Mesodermal cell (in vitro differentiated cells): ENCODE data around the gene SLC25A25.
"Not testable (repeated sequence)": the region's sequence is repeated elsewhere in the genome, so short reads cannot be mapped to it uniquely, and the experiment has no call there.

Experiments
- H3K27ac ChIP-seq: 2 replicates; pipeline ENCODE4 v1.7.0; 2013; ENCODE audit warnings: mild to moderate bottlenecking, low read depth, low read length, moderate library complexity; ENCODE audit not compliant: severe bottlenecking
- H3K36me3 ChIP-seq: 2 replicates; pipeline ENCODE4 v1.7.1; 2013; ENCODE audit warnings: mild to moderate bottlenecking, low read length, moderate library complexity; ENCODE audit not compliant: control insufficient read depth, insufficient read depth
- H3K4me1 ChIP-seq: one replicate; pipeline ENCODE4 v1.7.1; 2013; ENCODE audit warnings: mild to moderate bottlenecking, low read length; ENCODE audit not compliant: insufficient read depth, control insufficient read depth, poor library complexity, severe bottlenecking
- H3K4me3 ChIP-seq: 2 replicates; pipeline ENCODE4 v1.7.0; 2013; ENCODE audit warnings: low read length, control low read depth, mild to moderate bottlenecking; ENCODE audit not compliant: insufficient read depth, poor library complexity, severe bottlenecking; ENCODE audit errors: extremely low read depth
- H3K9me3 ChIP-seq: 2 replicates; pipeline ENCODE4 v1.7.1; 2013; ENCODE audit warnings: mild to moderate bottlenecking, low read length, moderate library complexity; ENCODE audit not compliant: control insufficient read depth
- WGBS, 2 experiments: methylation state at CpG; one replicate each; pipeline ENCODE4 v1.1.5; 2013; ENCODE audit warnings: missing lambda C conversion rate in 2 of 2; ENCODE audit not compliant: insufficient coverage in 2 of 2; 5-methylcytosine and 5-hydroxymethylcytosine counted together

SLC25A25 gene

DNA sequence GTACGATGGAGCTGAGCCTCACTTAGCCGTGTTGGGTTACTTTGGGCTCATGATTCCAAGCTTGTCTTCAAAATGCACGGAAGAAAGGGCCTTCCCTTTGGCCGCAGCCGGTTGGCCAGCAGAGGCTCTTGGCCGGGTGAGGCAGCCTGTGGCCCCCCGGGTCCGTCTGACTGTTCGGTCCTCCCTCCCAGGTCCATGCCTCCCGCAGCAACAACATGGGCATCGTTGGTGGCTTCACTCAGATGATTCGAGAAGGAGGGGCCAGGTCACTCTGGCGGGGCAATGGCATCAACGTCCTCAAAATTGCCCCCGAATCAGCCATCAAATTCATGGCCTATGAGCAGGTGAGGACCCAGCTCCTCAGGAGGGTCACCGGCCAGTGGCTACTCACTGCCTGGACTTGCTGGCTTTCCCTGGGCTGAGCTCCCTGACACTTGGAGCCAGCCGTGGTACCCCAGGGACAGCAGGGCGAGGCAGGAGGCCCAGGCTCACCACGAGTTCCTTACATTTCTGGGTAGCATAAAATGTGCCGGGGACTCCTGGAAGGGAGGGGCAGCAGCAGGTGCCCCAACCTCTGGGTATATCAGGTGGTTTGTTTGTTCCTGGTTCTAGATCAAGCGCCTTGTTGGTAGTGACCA, 37.6 kb downstream of the SLC25A25 start:
- Histone ChIP-seq H3K4me3 (no peak overlapping the region), H3K4me1 (peaks cover 6% of the 10 kb centered on the region), H3K36me3 (peaks cover 83% of the 10 kb centered on the region), H3K27ac (no peak overlapping the region), H3K9me3 (no peaks in the 10 kb centered on the region)
- 91 to 97% methylated on average over 18 to 19 of the region's 21 CpGs for WGBS, 2 experiments

DNA sequence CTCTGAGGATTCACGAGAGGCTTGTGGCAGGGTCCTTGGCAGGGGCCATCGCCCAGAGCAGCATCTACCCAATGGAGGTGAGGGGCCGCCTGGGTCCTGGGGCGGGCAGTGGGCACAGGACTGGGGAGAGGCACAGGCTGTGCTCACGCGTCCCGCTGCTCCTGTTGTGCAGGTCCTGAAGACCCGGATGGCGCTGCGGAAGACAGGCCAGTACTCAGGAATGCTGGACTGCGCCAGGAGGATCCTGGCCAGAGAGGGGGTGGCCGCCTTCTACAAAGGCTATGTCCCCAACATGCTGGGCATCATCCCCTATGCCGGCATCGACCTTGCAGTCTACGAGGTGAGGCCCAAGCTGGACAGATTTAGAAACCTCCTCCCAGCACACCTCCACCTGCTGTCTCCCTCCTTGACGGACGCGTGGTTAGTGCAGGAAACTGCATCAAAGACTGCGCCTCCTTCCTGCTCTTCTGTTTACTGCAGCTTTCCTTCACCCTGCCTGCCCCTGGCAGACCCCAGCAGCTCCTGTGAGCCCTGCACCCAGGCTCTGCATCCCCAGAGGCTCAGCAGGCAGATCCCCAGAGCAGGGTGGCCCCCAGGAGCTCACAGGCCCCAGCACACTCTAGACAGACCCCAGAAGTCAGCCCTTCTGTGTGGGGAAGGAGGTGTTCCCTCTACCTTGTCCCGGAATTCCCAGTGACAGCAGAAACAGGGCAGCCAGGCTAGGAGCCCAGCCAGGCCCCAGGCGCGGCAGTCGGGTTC, 38.3 kb downstream of the SLC25A25 start:
- 98 to 99% methylated on average over 21 to 23 of the region's 23 CpGs for WGBS, 2 experiments
- H3K36me3 ChIP-seq = peaks cover 76% of the 10 kb centered on the region

DNA sequence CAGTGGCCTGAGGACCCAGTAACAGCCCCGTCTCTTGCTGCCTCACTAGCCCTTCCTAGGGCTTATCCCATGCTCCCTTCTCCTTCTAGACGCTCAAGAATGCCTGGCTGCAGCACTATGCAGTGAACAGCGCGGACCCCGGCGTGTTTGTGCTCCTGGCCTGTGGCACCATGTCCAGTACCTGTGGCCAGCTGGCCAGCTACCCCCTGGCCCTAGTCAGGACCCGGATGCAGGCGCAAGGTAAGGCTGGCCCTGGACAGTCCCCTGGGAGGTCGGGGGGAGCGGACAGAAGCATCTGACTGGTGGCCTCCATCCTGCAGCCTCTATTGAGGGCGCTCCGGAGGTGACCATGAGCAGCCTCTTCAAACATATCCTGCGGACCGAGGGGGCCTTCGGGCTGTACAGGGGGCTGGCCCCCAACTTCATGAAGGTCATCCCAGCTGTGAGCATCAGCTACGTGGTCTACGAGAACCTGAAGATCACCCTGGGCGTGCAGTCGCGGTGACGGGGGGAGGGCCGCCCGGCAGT, 39.0 kb downstream of the SLC25A25 start:
- Histone ChIP-seq H3K27ac (no peak overlapping the region), H3K36me3 (peaks cover 70% of the 10 kb centered on the region), H3K4me1 (peaks cover 4% of the 10 kb centered on the region), H3K4me3 (no peak overlapping the region), H3K9me3 (no peaks in the 10 kb centered on the region)
- WGBS, 2 experiments = 96% methylated on average over 21 to 23 of the region's 23 CpGs

More for the DNA sequence above, 38.3 kb downstream of the SLC25A25 start:
- peaks cover 4% of the 10 kb centered on the region for H3K4me1 ChIP-seq
- no peaks in the 10 kb centered on the region for H3K9me3 ChIP-seq
- no peak overlapping the region for H3K4me3 ChIP-seq
- no peak overlapping the region for H3K27ac ChIP-seq

DNA sequence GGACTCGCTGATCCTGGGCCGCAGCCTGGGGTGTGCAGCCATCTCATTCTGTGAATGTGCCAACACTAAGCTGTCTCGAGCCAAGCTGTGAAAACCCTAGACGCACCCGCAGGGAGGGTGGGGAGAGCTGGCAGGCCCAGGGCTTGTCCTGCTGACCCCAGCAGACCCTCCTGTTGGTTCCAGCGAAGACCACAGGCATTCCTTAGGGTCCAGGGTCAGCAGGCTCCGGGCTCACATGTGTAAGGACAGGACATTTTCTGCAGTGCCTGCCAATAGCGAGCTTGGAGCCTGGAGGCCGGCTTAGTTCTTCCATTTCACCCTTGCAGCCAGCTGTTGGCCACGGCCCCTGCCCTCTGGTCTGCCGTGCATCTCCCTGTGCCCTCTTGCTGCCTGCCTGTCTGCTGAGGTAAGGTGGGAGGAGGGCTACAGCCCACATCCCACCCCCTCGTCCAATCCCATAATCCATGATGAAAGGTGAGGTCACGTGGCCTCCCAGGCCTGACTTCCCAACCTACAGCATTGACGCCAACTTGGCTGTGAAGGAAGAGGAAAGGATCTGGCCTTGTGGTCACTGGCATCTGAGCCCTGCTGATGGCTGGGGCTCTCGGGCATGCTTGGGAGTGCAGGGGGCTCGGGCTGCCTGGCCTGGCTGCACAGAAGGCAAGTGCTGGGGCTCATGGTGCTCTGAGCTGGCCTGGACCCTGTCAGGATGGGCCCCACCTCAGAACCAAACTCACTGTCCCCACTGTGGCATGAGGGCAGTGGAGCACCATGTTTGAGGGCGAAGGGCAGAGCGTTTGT, 39.6 kb downstream of the SLC25A25 start:
- peaks cover 64% of the 10 kb centered on the region for H3K36me3 ChIP-seq
- no peak overlapping the region for H3K27ac ChIP-seq
- no peaks in the 10 kb centered on the region for H3K9me3 ChIP-seq
- no peak overlapping the region for H3K4me3 ChIP-seq
- peaks cover 4% of the 10 kb centered on the region for H3K4me1 ChIP-seq
- WGBS, 2 experiments = 89 to 94% methylated on average over 16 of the region's 18 CpGs

DNA sequence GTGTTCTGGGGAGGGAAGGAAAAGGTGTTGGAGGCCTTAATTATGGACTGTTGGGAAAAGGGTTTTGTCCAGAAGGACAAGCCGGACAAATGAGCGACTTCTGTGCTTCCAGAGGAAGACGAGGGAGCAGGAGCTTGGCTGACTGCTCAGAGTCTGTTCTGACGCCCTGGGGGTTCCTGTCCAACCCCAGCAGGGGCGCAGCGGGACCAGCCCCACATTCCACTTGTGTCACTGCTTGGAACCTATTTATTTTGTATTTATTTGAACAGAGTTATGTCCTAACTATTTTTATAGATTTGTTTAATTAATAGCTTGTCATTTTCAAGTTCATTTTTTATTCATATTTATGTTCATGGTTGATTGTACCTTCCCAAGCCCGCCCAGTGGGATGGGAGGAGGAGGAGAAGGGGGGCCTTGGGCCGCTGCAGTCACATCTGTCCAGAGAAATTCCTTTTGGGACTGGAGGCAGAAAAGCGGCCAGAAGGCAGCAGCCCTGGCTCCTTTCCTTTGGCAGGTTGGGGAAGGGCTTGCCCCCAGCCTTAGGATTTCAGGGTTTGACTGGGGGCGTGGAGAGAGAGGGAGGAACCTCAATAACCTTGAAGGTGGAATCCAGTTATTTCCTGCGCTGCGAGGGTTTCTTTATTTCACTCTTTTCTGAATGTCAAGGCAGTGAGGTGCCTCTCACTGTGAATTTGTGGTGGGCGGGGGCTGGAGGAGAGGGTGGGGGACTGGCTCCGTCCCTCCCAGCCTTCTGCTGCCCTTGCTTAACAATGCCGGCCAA, 40.4 kb downstream of the SLC25A25 start:
- peaks cover 58% of the 10 kb centered on the region for H3K36me3 ChIP-seq
- no peak overlapping the region for H3K4me3 ChIP-seq
- peaks cover 4% of the 10 kb centered on the region for H3K4me1 ChIP-seq
- H3K27ac ChIP-seq = no peak overlapping the region
- WGBS, 2 experiments = 93 to 96% methylated on average over 9 to 11 of the region's 15 CpGs
- H3K9me3 ChIP-seq = no peaks in the 10 kb centered on the region

DNA sequence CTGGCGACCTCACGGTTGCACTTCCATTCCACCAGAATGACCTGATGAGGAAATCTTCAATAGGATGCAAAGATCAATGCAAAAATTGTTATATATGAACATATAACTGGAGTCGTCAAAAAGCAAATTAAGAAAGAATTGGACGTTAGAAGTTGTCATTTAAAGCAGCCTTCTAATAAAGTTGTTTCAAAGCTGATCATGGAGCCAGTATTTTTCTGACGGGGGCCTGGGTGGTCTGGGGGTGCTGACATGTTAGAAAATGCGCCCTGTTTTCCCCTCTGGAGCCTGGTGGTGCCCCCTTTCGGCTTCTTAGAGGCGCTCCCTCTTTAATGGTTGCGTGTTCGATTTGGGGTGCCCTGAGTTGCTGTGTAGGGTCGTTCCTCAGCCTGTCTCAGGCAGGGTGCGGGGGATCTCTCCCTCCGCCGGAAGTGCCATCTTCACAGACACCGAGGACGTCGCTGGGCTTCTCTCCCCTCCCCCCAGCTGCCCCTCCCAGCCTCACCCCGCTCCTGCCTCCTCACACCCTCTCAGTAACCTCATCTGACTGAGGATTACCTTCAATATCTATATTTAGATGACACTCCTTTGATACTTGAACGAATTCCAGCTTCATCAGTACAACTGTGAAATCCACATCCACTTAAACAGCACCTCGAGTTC, 41.1 kb downstream of the SLC25A25 start:
- H3K9me3 ChIP-seq = no peaks in the 10 kb centered on the region
- H3K27ac ChIP-seq = no peak overlapping the region
- WGBS, 2 experiments = 83 to 92% methylated on average over 11 to 17 of the region's 20 CpGs
- H3K4me3 ChIP-seq = no peak overlapping the region
- peaks cover 2% of the 10 kb centered on the region for H3K4me1 ChIP-seq
- peaks cover 58% of the 10 kb centered on the region for H3K36me3 ChIP-seq

DNA sequence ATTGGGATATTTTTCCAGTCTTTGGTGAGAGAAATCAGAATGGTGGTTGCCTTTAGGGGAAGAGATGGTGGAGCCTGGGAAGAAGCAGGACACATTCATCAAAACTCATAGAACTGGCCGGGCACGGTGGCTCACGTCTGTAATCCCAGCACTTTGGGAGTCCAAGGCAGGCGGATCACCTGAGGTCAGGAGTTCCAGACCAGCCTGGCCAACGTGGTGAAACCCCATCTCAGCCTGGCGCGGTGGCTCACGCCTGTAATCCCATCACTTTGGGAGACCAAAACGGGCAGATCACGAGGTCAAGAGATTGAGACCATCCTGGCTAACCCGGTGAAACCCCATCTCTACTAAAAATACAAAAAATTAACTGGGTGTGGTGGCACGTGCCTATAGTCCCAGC, 43.7 kb downstream of the SLC25A25 start:
- peaks cover 44% of the 10 kb centered on the region for H3K36me3 ChIP-seq
- H3K4me3 ChIP-seq, H3K4me1 ChIP-seq, H3K27ac ChIP-seq, H3K9me3 ChIP-seq: not testable (repeated sequence)
- 89 to 91% methylated on average over 8 of the region's 12 CpGs for WGBS, 2 experiments

DNA sequence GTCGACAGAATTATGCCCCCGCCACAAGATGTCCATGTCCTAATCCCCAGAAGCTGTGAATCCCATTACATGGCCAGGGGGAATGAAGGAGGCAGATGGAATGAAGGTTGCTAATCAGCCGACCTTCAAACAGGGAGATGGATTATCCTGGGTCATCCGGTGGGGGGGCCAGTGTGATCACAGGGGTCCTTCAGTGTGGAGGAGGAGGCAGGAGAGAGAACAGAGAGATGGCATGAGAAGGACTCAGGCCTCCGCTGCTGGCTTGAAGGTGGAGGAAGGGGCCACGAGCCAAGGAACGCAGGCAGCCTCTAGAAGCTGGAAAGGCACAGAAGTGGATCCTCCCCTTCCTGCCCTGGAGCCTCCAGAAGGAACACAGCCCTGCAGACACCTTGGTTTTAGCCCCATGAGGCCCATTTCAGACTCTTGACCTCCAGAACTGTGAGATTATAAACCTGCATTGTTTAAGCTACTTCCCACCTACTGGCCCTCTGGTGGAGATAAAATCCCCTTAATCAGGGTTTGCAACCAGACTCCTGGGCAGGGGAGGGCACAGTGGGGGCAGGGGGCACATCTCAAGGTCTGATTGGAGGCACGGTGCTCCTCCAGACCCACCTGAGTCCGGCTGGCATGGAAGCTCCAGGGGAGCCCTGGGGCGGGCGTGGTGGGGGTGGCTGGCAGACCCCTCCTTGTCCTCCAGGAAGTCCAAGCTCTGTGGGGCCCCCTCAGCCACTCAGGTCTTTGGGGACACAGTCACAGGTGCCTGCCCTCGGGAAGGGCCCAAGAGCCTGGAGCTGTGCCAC, 45.7 kb downstream of the SLC25A25 start:
- peaks cover 25% of the 10 kb centered on the region for H3K36me3 ChIP-seq
- H3K4me3 ChIP-seq = no peak overlapping the region
- H3K27ac ChIP-seq = no peak overlapping the region
- peaks cover 3% of the 10 kb centered on the region for H3K4me1 ChIP-seq
- no peaks in the 10 kb centered on the region for H3K9me3 ChIP-seq
- 95 to 99% methylated on average over 10 to 12 of the region's 12 CpGs for WGBS, 2 experiments

DNA sequence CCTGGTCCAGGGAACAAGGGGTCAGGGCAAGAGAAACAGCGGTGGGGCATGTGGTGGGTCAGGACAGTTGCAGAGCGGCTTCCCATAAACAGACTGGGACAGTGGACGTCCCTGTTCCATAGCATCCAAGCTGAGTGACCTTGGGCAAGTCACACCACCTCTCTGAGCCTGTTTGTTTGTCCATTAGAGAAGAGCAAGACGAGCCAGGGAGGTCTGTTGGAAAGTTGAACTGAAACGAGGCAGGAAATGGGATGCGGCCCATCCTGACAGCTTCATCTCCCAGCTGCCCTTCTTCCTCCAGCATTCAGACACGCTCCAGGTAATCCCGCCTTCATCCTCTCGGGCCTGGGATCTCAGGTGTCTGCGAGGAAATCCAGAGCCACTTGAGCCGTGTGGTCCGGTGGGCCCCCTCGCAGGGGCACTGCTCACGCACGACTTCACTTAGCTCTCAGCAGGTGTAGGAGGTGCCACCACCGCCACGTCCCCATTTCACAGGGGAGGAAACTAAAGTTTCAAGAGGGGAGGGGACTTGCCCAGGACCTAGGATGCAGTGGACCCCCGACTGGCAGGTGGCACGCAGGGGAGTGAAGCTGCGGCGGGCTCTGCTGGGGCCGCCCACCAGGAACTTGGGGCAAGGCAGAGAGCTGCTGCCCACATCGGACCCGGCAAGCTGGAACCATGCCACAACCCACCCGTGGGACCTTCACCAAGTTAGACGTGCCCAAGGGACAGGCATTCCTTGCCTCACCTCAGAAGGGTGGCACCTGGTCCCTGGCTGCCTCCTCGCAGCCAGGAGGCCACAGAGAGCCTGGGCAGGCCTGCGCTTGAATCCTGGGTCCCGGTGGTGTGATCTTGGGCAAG, 46.5 kb downstream of the SLC25A25 start:
- WGBS, 2 experiments = 92 to 93% methylated on average over 19 to 28 of the region's 29 CpGs
- H3K9me3 ChIP-seq = no peaks in the 10 kb centered on the region
- H3K4me1 ChIP-seq = peaks cover 3% of the 10 kb centered on the region
- no peak overlapping the region for H3K27ac ChIP-seq
- peaks cover 17% of the 10 kb centered on the region for H3K36me3 ChIP-seq
- H3K4me3 ChIP-seq = no peak overlapping the region
